ENCODE results near the gene RSBN1.

RSBN1 gene

GRCh38 chr1:113812661-113813135, 422 bp upstream of the RSBN1 start:
- DNase-seq (ENCODE audit: low read depth), result no peak

- DNase-seq (ENCODE audit: low read depth), result no peak
These were observed 954 bp downstream of the RSBN1 start for GRCh38 chr1:113811156-113811887.

DNA sequence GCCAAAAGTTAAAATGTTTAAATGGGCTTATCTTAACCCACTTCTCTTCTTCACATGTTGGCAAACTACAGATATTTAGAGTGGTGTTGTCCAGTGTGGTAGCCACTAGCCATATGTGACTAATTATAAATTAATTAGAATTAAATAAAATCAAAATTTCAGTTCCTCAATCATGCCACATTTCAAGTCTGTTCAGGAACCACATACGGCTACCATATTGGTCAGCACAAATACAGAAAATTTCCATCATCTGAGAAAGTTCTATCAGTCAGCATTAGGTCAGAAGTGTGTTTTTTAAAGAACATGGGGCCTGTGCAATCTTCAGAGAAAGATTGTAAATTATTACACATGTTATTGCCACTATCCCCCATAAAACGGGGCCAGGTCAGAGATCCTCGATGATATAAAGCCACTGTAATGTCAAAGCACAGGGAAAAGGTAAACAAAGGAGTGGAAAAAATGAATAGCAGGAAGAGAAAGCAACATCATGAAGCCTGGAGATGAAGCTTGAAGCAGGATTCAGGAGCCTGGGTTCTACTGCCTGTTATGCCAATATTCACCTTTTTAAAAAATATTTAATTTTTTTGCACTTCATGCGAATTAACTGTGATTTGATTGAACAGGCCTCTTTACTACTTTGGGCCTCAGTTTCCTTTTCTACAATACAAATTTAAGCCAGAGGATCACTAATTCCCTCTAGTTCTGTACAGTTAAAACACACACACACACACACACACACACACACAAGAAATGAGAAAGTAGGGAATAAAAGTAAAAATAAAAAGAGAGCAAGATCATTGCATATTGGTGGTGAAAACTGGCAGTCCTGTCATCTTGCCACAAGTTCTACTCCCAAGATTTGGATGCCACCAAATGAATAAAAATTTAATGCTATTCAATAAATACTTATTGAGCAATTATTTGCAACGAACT, 2.3 kb downstream of the RSBN1 start:
- no peak for DNase-seq (ENCODE audit: low read depth)

- no peak for DNase-seq (ENCODE audit: low read depth)
These were observed 3.7 kb downstream of the RSBN1 start for GRCh38 chr1:113808450-113809195.

- no peak for DNase-seq (ENCODE audit: low read depth)
These were observed 6.6 kb downstream of the RSBN1 start for GRCh38 chr1:113805639-113806038.

GRCh38 chr1:113805256-113805531, 7.1 kb downstream of the RSBN1 start:
- DNase-seq (ENCODE audit: low read depth), result no peak

- DNase-seq (ENCODE audit: low read depth), result no peak
These were observed 7.6 kb downstream of the RSBN1 start for GRCh38 chr1:113804421-113805255.

GRCh38 chr1:113802367-113803007, 9.8 kb downstream of the RSBN1 start:
- DNase-seq (ENCODE audit: low read depth), result no peak

GRCh38 chr1:113800487-113800886, 11.8 kb downstream of the RSBN1 start:
- DNase-seq (ENCODE audit: low read depth), result no peak

GRCh38 chr1:113797472-113797871, 14.8 kb downstream of the RSBN1 start:
- DNase-seq (ENCODE audit: low read depth), result no peak

GRCh38 chr1:113793878-113794834, 18.1 kb downstream of the RSBN1 start:
- DNase-seq (ENCODE audit: low read depth), result no peak

DNA sequence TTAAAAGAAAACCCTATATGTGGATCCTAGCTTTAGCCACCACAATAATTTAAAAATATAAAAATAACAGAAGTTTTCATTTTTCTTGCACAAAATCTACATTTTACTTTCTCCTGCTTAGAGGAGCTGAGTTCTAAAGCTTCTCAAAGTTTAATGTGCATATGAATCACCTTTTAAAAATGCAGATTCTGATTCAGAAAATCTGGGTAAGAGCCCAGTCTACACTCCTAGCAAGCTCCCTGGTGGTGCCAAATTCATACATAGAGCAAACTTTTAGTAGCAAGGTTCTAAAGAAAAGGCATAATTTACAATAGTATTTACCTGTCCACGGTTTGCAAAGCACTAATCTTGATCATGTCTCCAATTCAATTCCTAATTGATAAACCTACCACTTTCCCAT, 19.3 kb downstream of the RSBN1 start:
- DNase-seq (ENCODE audit: low read depth), result no peak

GRCh38 chr1:113792471-113792870, 19.8 kb downstream of the RSBN1 start:
- DNase-seq (ENCODE audit: low read depth), result no peak

DNA sequence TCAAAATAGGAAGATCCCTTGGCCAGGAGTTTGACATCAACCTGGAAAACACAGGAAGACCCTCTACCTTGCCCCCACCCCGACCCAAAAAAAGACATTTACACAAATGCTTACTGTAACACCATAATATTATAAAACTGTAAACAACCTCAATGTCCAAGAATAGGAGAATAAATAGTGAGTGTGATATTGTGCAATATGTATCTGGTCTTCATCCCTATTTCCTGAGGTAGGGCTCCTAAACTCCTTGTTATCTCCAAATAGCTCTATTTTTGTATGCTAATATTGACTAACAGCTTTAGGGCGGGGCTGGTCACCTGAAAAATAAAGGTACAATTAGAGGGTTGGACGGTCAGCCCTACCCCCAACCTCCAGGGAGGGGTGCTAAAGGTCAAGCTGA, 23.5 kb downstream of the RSBN1 start:
- no peak for DNase-seq (ENCODE audit: low read depth)

DNA sequence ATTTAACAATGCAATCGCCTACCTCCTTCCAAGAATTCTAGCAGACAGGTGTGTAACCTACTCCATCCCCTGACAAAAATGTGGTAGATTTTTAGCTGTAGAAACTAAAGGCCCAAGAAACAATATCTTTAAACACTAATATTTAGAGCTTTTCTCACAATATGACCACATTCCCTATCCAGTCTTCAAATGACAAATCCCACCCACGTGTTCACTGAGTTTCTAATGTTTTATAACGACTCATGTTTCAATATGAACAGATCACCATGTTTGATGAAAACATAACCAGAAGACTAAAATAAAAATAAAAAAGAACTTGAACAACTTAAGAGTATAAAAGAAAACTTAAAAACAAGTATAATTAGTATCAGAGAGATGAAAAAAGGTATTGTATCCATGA, 24.6 kb downstream of the RSBN1 start:
- DNase-seq (ENCODE audit: low read depth), result no peak

DNA sequence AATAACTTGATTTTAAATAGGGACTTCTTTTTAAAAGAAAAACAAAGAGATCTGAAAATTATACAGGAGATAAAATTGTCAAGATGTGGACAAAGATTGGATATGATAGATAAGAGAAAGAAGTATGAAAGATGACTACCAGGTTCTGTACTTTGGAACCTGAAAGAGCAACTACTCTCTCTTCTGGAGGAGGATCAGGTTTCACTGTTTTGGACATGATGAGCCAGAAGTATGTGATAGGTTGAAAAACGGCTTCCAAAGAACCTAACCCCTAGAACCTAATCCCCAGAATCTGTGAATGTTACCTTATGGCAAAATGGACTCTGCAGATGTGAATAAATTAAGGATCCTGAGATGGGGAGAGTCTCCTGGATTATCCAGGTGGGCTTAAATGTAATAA, 26.2 kb downstream of the RSBN1 start:
- DNase-seq (ENCODE audit: low read depth), result no peak

DNA sequence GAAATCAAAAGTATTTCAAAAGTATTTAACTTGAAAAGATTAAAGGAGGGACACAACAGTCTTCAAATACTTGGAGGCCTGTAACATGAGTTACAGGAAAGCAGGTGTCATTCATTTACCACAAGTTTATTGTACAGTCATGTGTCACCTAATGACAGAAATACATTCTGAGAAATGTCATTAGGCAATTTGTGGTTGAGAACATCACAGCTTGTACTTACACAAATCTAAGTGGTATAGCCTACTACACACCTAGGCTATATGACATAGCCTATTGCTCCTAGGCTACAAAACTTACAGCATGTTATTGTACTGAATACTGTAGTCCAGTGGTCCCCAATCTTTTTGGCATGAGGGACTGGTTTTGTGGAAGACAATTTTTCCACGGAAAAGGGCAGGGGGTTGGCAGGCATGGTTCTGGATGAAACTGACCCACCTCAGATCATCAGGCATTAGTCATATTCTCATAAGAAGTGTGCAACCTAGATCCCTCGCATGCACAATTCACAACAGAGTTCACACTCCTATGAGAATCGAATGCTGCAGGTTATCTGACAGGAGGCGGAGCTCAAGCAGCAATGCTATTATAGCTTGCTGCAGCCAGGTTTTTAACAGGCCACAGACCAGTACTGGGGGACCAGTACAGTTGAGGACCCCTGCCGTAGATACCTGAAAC, 28.0 kb downstream of the RSBN1 start:
- DNase-seq (ENCODE audit: low read depth), result no peak

DNA sequence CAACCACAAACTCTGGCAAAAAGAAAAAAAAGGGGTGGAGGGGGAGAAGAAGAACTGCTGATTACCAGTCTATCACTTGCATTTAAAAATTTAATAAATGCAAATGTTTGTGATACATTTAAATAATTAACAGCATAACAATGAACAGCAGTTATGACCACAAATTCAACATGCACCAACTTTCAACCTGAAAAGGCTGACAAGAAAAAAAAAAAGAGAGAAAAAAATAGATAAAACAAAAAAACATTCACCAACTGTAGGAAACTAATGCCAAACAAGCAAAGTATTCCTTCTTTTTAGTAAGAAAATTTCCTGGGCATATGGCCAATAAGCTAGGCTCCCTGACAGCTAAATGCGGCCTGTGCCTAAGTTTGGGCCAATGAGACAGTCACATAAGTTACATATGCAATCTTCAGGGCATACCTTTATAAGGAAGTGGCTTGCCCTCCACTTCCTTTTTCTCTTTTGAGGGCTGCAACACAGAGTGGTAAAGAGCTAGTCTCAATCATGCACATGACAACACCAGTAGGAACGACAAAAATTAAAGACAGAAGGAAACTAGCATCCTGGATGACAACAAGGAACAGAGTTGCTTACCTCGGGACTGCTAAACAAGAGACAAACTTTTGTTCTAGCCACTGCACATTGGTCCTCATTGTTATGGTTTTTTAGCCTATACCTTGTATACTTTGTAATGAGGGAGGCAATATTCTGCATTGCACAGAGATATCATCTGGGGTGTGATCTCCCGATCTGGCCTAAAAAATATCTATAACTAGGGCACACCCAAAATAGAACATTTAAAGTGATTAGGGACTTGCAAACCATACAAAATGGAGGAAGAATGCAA, 28.8 kb downstream of the RSBN1 start:
- no peak for DNase-seq (ENCODE audit: low read depth)

- DNase-seq (ENCODE audit: low read depth), result no peak
These were observed 29.9 kb downstream of the RSBN1 start for GRCh38 chr1:113782406-113782805.

Data from activated T-cell treated with anti-CD3 and anti-CD28 coated beads for 48 hours (primary cell).